WTC11 (cell line): Measurements from ENCODE around the gene CD300LD. TPM values are rescaled to one million over a fixed set of nuclear protein-coding genes. Genes with fewer than 3 reads are reported as not detected.

Source experiments
- ATAC-seq: fragments of 200-7000 bp; cut with Tn5 transposase; 2 replicates; pipeline ENCODE4 v1.10.0; 2021; ENCODE audit warnings: mild to moderate bottlenecking, moderate library complexity
- CTCF ChIA-PET: fragments of 300-600 bp; sonication (Branson Sonifier 250); formaldehyde crosslinking; loops from one replicate; lab custom pipeline; 2021; ENCODE audit warnings: antibody characterized with exemption; lab: Charles Lee
- POLR2A ChIA-PET: fragments of 350-600 bp; sonication (Branson Sonifier 250); formaldehyde crosslinking; loops from one replicate; lab custom pipeline; 2021; ENCODE audit warnings: antibody characterized with exemption; lab: Charles Lee
- DNase-seq: peaks from one replicate; pipeline ENCODE4 v3.0.0; 2021; ENCODE audit warnings: low spot score
- H3K27ac Mint-ChIP-seq: 2 replicates; pipeline ENCODE4 v1.8.0; 2021; ENCODE audit warnings: mixed read lengths
- H3K27me3 Mint-ChIP-seq: 2 replicates; pipeline ENCODE4 v1.8.0; 2021; ENCODE audit warnings: low read depth, mild to moderate bottlenecking, moderate library complexity, mixed read lengths
- H3K36me3 Mint-ChIP-seq: 2 replicates; pipeline ENCODE4 v1.8.0; 2021; ENCODE audit warnings: mixed read lengths
- H3K4me1 Mint-ChIP-seq: 2 replicates; pipeline ENCODE4 v1.8.0; 2022; ENCODE audit warnings: mixed read lengths
- H3K4me3 Mint-ChIP-seq: 2 replicates; pipeline ENCODE4 v1.8.0; 2021; ENCODE audit warnings: mild to moderate bottlenecking, moderate library complexity, mixed read lengths
- H3K9me3 Mint-ChIP-seq: 2 replicates; pipeline ENCODE4 v1.8.0; 2021; ENCODE audit warnings: mixed read lengths
- ELF4 ChIP-seq: sonication (generic); formaldehyde crosslinking; IDR thresholded peaks from 2 replicates; pipeline ENCODE4 v1.8.1; 2022; ENCODE audit warnings: low read depth, mild to moderate bottlenecking, moderate library complexity, missing genetic modification reagents
- JAZF1 ChIP-seq: fragments of 250-450 bp; sonication (Bioruptor Pico); IDR thresholded peaks from 2 replicates; pipeline ENCODE4 v1.9.0; 2021; ENCODE audit warnings: moderate library complexity, mild to moderate bottlenecking, inconsistent platforms
- KAT7 ChIP-seq: sonication (generic); formaldehyde crosslinking; IDR thresholded peaks from 2 replicates; pipeline ENCODE4 v1.8.1; 2023; ENCODE audit warnings: missing genetic modification reagents, mild to moderate bottlenecking, borderline replicate concordance
- NFE2L1 ChIP-seq: sonication (generic); formaldehyde crosslinking; IDR thresholded peaks from 2 replicates; pipeline ENCODE4 v1.8.1; 2023; ENCODE audit warnings: missing genetic modification reagents
- NR3C1 ChIP-seq: sonication (generic); formaldehyde crosslinking; conservative IDR thresholded peaks from 2 replicates; pipeline ENCODE4 v1.8.1; 2023; ENCODE audit warnings: low read depth, mild to moderate bottlenecking, missing genetic modification reagents
- RELA ChIP-seq: sonication (generic); formaldehyde crosslinking; IDR thresholded peaks from 2 replicates; pipeline ENCODE4 v1.8.1; 2022; ENCODE audit warnings: missing genetic modification reagents, mild to moderate bottlenecking, borderline replicate concordance
- RORB ChIP-seq: fragments of 250-450 bp; sonication (Bioruptor Pico); IDR thresholded peaks from 2 replicates; pipeline ENCODE4 v1.9.0; 2021; ENCODE audit warnings: mild to moderate bottlenecking
- SMAD3 ChIP-seq: sonication (generic); formaldehyde crosslinking; IDR thresholded peaks from 2 replicates; pipeline ENCODE4 v1.8.0; 2022; ENCODE audit warnings: missing genetic modification reagents, mild to moderate bottlenecking, borderline replicate concordance
- SMAD4 ChIP-seq: sonication (generic); formaldehyde crosslinking; IDR thresholded peaks from 2 replicates; pipeline ENCODE4 v1.8.0; 2022; ENCODE audit warnings: mild to moderate bottlenecking, missing genetic modification reagents
- SP1 ChIP-seq: sonication (generic); formaldehyde crosslinking; conservative IDR thresholded peaks from 2 replicates; pipeline ENCODE4 v1.8.1; 2022; ENCODE audit warnings: missing genetic modification reagents
- ZNF121 ChIP-seq: sonication (generic); formaldehyde crosslinking; IDR thresholded peaks from 2 replicates; pipeline ENCODE4 v1.8.0; 2023; ENCODE audit warnings: missing genetic modification reagents
- ZNF138 ChIP-seq: sonication (generic); formaldehyde crosslinking; conservative IDR thresholded peaks from 2 replicates; pipeline ENCODE4 v1.8.1; 2022; ENCODE audit warnings: mild to moderate bottlenecking, moderate library complexity, missing genetic modification reagents
- ZNF232 ChIP-seq: sonication (generic); formaldehyde crosslinking; IDR thresholded peaks from 2 replicates; pipeline ENCODE4 v1.8.0; 2022; ENCODE audit warnings: mild to moderate bottlenecking, missing genetic modification reagents
- ZNF396 ChIP-seq: fragments of 250-450 bp; sonication (Bioruptor Pico); IDR thresholded peaks from 2 replicates; pipeline ENCODE4 v1.8.0; 2021; ENCODE audit warnings: mild to moderate bottlenecking, moderate library complexity, borderline replicate concordance
- total RNA-seq: library from RNA; stranded (reverse); gene quantifications from 3 replicates; pipeline ENCODE4 v1.2.3, GENCODE V29; 2021
- TF ChIP-seq, protein P1 (sequence below): fragments of 200-600 bp; IDR thresholded peaks from 2 replicates; pipeline ENCODE4 v1.8.0; 2022; ENCODE audit warnings: antibody characterized with exemption
- TF ChIP-seq, protein P2 (sequence below): sonication (generic); formaldehyde crosslinking; IDR thresholded peaks from 2 replicates; pipeline ENCODE4 v1.8.1; 2023; ENCODE audit warnings: mild to moderate bottlenecking, moderate library complexity, missing genetic modification reagents
- TF ChIP-seq, protein P3 (sequence below): fragments of 250-450 bp; sonication (Bioruptor Pico); IDR thresholded peaks from 2 replicates; pipeline ENCODE4 v2.1.2; 2022; ENCODE audit warnings: mild to moderate bottlenecking, moderate library complexity
- TF ChIP-seq, protein P4 (sequence below): sonication (generic); formaldehyde crosslinking; IDR thresholded peaks from 2 replicates; pipeline ENCODE4 v1.8.1; 2023; ENCODE audit warnings: mild to moderate bottlenecking, missing genetic modification reagents
- TF ChIP-seq, protein P5 (sequence below): sonication (generic); formaldehyde crosslinking; IDR thresholded peaks from 2 replicates; pipeline ENCODE4 v1.8.1; 2022; ENCODE audit warnings: low read depth, mild to moderate bottlenecking, moderate library complexity, missing genetic modification reagents, borderline replicate concordance

The CD300LD gene
- total RNA-seq, 1 experiment from 2014 or later: not detected

DNA sequence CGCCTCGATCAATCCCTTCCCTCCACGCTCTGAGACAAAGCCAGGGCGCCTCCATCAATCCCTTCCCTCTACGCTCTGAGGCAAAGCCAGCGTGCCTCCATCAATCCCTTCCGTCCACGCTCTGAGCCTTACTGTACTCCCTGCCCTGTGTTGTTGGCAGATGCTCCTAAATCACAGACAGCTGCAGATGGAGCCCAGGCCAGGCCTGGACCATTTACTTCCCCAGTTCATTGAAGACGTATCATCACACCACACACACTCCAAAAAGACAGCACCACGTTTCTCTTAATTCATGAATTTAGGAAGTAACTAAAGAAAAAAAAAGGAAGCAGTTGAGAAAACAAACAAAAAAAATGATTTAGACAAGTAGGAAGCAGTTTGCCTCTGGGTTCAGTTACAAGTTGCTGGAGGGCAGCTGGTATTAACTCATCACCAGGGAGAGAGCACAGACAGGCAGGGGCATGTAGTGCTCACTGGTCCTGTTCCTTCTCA is 7.4 kb upstream of the CD300LD start:
- H3K4me3 Mint-ChIP-seq: no peak overlapping the region
- ChIA-PET POLR2A (no interaction called here), CTCF (interaction anchor here (1.3 kb wide), 1 partner anchor 231 kb away, joined by 3 read pairs; no protein-coding TSS in a partner anchor)
- no peak overlapping the region for H3K27ac Mint-ChIP-seq
- TF ChIP-seq, protein P1, sequence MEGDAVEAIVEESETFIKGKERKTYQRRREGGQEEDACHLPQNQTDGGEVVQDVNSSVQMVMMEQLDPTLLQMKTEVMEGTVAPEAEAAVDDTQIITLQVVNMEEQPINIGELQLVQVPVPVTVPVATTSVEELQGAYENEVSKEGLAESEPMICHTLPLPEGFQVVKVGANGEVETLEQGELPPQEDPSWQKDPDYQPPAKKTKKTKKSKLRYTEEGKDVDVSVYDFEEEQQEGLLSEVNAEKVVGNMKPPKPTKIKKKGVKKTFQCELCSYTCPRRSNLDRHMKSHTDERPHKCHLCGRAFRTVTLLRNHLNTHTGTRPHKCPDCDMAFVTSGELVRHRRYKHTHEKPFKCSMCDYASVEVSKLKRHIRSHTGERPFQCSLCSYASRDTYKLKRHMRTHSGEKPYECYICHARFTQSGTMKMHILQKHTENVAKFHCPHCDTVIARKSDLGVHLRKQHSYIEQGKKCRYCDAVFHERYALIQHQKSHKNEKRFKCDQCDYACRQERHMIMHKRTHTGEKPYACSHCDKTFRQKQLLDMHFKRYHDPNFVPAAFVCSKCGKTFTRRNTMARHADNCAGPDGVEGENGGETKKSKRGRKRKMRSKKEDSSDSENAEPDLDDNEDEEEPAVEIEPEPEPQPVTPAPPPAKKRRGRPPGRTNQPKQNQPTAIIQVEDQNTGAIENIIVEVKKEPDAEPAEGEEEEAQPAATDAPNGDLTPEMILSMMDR: no peak
- TF ChIP-seq, protein P2, sequence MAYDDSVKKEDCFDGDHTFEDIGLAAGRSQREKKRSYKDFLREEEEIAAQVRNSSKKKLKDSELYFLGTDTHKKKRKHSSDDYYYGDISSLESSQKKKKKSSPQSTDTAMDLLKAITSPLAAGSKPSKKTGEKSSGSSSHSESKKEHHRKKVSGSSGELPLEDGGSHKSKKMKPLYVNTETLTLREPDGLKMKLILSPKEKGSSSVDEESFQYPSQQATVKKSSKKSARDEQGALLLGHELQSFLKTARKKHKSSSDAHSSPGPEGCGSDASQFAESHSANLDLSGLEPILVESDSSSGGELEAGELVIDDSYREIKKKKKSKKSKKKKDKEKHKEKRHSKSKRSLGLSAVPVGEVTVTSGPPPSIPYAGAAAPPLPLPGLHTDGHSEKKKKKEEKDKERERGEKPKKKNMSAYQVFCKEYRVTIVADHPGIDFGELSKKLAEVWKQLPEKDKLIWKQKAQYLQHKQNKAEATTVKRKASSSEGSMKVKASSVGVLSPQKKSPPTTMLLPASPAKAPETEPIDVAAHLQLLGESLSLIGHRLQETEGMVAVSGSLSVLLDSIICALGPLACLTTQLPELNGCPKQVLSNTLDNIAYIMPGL (CRISPR knock-in tag): no peak
- TF ChIP-seq SMAD4 (CRISPR knock-in tag) (no peak), NR3C1 (no peak), ZNF396 (CRISPR knock-in tag) (no peak), ELF4 (CRISPR knock-in tag) (no peak), SMAD3 (CRISPR knock-in tag) (no peak), SP1 (no peak), JAZF1 (no peak), RELA (CRISPR knock-in tag) (no peak), KAT7 (CRISPR knock-in tag) (no peak), ZNF138 (CRISPR knock-in tag) (no peak), RORB (no peak), NFE2L1 (CRISPR knock-in tag) (no peak), ZNF121 (CRISPR knock-in tag) (no peak)
- TF ChIP-seq, protein P3, sequence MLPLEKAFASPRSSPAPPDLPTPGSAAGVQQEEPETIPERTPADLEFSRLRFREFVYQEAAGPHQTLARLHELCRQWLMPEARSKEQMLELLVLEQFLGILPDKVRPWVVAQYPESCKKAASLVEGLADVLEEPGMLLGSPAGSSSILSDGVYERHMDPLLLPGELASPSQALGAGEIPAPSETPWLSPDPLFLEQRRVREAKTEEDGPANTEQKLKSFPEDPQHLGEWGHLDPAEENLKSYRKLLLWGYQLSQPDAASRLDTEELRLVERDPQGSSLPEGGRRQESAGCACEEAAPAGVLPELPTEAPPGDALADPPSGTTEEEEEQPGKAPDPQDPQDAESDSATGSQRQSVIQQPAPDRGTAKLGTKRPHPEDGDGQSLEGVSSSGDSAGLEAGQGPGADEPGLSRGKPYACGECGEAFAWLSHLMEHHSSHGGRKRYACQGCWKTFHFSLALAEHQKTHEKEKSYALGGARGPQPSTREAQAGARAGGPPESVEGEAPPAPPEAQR (CRISPR knock-in tag): no peak
- TF ChIP-seq, protein P4, sequence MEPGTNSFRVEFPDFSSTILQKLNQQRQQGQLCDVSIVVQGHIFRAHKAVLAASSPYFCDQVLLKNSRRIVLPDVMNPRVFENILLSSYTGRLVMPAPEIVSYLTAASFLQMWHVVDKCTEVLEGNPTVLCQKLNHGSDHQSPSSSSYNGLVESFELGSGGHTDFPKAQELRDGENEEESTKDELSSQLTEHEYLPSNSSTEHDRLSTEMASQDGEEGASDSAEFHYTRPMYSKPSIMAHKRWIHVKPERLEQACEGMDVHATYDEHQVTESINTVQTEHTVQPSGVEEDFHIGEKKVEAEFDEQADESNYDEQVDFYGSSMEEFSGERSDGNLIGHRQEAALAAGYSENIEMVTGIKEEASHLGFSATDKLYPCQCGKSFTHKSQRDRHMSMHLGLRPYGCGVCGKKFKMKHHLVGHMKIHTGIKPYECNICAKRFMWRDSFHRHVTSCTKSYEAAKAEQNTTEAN (CRISPR knock-in tag): no peak
- TF ChIP-seq, protein P5, sequence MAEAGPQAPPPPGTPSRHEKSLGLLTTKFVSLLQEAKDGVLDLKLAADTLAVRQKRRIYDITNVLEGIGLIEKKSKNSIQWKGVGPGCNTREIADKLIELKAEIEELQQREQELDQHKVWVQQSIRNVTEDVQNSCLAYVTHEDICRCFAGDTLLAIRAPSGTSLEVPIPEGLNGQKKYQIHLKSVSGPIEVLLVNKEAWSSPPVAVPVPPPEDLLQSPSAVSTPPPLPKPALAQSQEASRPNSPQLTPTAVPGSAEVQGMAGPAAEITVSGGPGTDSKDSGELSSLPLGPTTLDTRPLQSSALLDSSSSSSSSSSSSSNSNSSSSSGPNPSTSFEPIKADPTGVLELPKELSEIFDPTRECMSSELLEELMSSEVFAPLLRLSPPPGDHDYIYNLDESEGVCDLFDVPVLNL: no peak
- H3K36me3 Mint-ChIP-seq: no peaks in the 10 kb centered on the region
- H3K9me3 Mint-ChIP-seq: no peaks in the 10 kb centered on the region
- peaks cover 7% of the 10 kb centered on the region for H3K27me3 Mint-ChIP-seq
- ATAC-seq (no peak), DNase-seq (no peak)
- peaks cover 7% of the 10 kb centered on the region for H3K4me1 Mint-ChIP-seq

DNA sequence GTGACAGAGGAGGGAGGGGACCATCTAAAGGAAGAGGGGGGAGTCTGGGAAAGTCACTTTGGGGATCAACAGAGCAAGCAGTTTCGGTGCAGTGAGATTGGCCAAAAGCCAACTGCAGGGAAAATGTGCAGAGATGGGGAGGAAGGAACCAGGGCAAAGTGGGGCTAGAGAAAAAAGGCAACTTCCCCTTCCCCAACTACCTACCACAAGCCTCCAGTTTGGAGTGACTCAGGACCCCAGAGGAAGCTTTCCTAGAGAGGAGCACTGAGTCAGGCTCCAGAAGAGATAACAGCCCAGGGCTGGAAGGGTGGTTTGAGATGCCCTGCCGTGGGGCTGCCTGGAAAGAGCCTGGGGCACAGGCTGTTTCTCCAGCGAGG is 6.9 kb upstream of the CD300LD start:
- CTCF ChIA-PET: interaction anchor here (1.3 kb wide), 1 partner anchor 231 kb away, joined by 3 read pairs; no protein-coding TSS in a partner anchor
- TF ChIP-seq ZNF232 (CRISPR knock-in tag): no peak
- TF ChIP-seq, all 79 proteins: peak for 0
- POLR2A ChIA-PET: no interaction called here
- DNase-seq (no peak), ATAC-seq (no peak)
- no peaks in the 10 kb centered on the region for H3K36me3 Mint-ChIP-seq
- peaks cover 7% of the 10 kb centered on the region for H3K27me3 Mint-ChIP-seq
- H3K9me3 Mint-ChIP-seq: no peaks in the 10 kb centered on the region
- H3K4me3 Mint-ChIP-seq: no peak overlapping the region
- H3K4me1 Mint-ChIP-seq: peaks cover 7% of the 10 kb centered on the region
- H3K27ac Mint-ChIP-seq: no peak overlapping the region
